Activated CD4-positive, alpha-beta T cell treated with anti-CD3 and anti-CD28 coated beads for 36 hours (primary cell): ENCODE data around the gene RNASE8. TPM values are rescaled to one million over a fixed set of nuclear protein-coding genes. Genes with fewer than 3 reads are reported as not detected.

Source experiments
- ATAC-seq: fragments of 200-7000 bp; cut with Tn5 transposase; one replicate; pipeline ENCODE4 v1.10.0; 2021; ENCODE audit warnings: mild to moderate bottlenecking, moderate library complexity
- CTCF ChIA-PET: fragments of 350-600 bp; sonication (Branson Sonifier 250); formaldehyde crosslinking; loops from one replicate; lab custom pipeline; 2021; ENCODE audit warnings: antibody characterized with exemption; lab: Charles Lee
- POLR2A ChIA-PET: fragments of 350-600 bp; sonication (Branson Sonifier 250); formaldehyde crosslinking; loops from one replicate; lab custom pipeline; 2021; ENCODE audit warnings: antibody characterized with exemption, inconsistent platforms; lab: Charles Lee
- DNase-seq: peaks from one replicate; pipeline ENCODE4 v3.0.0-alpha.2; 2020
- H3K27ac Mint-ChIP-seq: one replicate; pipeline ENCODE4 v1.8.0; 2021; ENCODE audit warnings: mixed read lengths
- H3K27me3 Mint-ChIP-seq: one replicate; pipeline ENCODE4 v1.8.0; 2021; ENCODE audit warnings: mixed read lengths
- H3K36me3 Mint-ChIP-seq: one replicate; pipeline ENCODE4 v1.8.0; 2021; ENCODE audit warnings: low read depth, mixed read lengths
- H3K4me1 Mint-ChIP-seq: one replicate; pipeline ENCODE4 v1.8.0; 2021; ENCODE audit warnings: mixed read lengths
- H3K4me3 Mint-ChIP-seq: one replicate; pipeline ENCODE4 v1.8.0; 2021; ENCODE audit warnings: mild to moderate bottlenecking, moderate library complexity, mixed read lengths
- H3K9me3 Mint-ChIP-seq: one replicate; pipeline ENCODE4 v1.8.0; 2021; ENCODE audit warnings: low read depth, mixed read lengths
- intact Hi-C, 2 experiments: fragments of 100-400 bp; cut with DNase I in 1 of 2; cut with micrococcal nuclease in 1 of 2; formaldehyde crosslinking; loops; one replicate each; pipeline versions ENCODE4 v1.14.2 to v1.15.1; 2022 to 2024; cut with DNase I, micrococcal nuclease
- total RNA-seq, 2 experiments: library from RNA; stranded (reverse); gene quantifications; one replicate each; pipeline ENCODE4 v1.2.3, GENCODE V29; 2021

RNASE8 gene
- total RNA-seq, 2 experiments from 2014 or later = not detected

DNA sequence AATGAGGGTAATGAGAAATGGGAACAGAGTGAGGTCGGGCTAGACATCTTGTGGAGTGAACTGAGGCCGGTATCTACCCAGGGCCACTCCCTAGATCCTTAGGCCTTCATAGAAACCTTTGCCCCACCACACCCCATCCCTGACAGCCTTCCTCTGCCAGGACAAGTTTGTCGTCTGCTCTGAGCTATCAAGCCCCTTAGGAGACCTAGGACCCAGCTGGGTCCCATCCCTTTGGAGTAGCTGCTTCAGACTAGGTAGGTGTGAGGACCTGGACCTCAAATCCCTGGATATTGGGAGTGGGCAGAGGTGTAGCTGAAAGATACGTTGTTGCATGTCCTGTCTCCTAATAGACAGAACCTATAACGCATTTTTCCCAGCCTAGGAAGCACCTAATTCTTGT is 43.3 kb downstream of the RNASE8 start, which contains the start of gene TMEM253:
TMEM253 (plus strand) TSS at position 136 of the 400 bp plus-strand sequence. CDS start 278 bp downstream, outside the sequence.
- intact Hi-C loops = loop anchor here (5.0 kb wide), 3 partner anchors 356 to 644 kb away; partner anchors contain the start of genes APEX1 (in 1 of the 2), CHD8 (in 1 of the 2) and PIP4P1 (in 1 of the 2)
- no peaks in the 10 kb centered on the region for H3K9me3 Mint-ChIP-seq
- H3K27ac Mint-ChIP-seq = no peak within 1 kb of the TSS
- no peak for DNase-seq
- H3K36me3 Mint-ChIP-seq = no peaks in the 10 kb centered on the region
- H3K4me3 Mint-ChIP-seq = peak within 1 kb of the TSS; percentile 75
- H3K27me3 Mint-ChIP-seq = no peaks in the 10 kb centered on the region
- ChIA-PET CTCF (interaction anchor here (0.6 to 6.1 kb wide), 5 partner anchors 8 to 98 kb away, joined by 3 to 66 read pairs (median 15); no protein-coding TSS in a partner anchor), POLR2A (no interaction called here)
- ATAC-seq = no peak
- peaks cover 40% of the 10 kb centered on the region for H3K4me1 Mint-ChIP-seq

DNA sequence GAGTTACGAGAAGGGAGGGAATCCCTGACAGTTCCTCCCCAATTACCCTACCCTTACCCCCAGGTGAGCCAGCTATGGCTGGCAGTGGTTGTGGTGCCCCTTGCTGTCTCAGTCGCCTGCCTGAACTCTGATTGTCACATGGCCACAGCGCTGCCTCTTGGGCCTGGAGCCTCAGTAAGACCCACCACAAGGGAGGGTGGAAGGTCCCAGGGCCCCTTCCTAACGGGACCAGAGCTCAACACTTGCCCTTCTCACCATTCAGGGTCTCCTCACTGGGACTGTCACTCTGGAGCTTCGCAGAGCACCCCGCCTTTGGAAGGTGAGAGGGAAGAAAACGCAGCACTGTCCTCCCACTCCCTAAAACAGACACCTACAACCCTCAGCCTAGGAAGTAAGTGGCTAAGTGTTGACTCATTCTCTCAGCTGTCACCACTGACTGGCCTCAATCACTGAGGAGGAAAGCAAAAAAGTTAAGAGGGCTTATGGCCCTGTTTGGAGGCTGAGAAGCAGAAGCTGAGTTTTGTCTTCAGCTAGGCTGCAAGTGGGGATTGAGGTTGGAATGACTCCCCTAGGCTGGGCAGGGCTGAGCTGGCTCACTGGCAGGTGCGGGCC is 44.3 kb downstream of the RNASE8 start:
- peak overlapping the region; percentile 83 for H3K4me3 Mint-ChIP-seq
- peak overlapping the region; percentile 33 for H3K27ac Mint-ChIP-seq
- H3K9me3 Mint-ChIP-seq = no peaks in the 10 kb centered on the region
- ATAC-seq (no peak), DNase-seq (no peak)
- peaks cover 45% of the 10 kb centered on the region for H3K4me1 Mint-ChIP-seq
- H3K36me3 Mint-ChIP-seq = no peaks in the 10 kb centered on the region
- ChIA-PET CTCF (interaction anchor here (0.7 to 6.1 kb wide), 9 partner anchors 9 to 97 kb away, joined by 3 to 111 read pairs (median 15); no protein-coding TSS in a partner anchor), POLR2A (interaction anchor here (0.6 to 1.1 kb wide), 3 partner anchors 114 to 282 kb away, joined by 3 read pairs; partner anchors contain the start of gene SUPT16H)
- intact Hi-C loops = loop anchor here (2.0 to 5.0 kb wide), 4 partner anchors 355 to 759 kb away; partner anchors contain the start of genes APEX1 (in 1 of the 2), CHD8 (in 1 of the 2), PARP2 (in 1 of the 2) and PIP4P1 (in 1 of the 2)
- no peaks in the 10 kb centered on the region for H3K27me3 Mint-ChIP-seq

DNA sequence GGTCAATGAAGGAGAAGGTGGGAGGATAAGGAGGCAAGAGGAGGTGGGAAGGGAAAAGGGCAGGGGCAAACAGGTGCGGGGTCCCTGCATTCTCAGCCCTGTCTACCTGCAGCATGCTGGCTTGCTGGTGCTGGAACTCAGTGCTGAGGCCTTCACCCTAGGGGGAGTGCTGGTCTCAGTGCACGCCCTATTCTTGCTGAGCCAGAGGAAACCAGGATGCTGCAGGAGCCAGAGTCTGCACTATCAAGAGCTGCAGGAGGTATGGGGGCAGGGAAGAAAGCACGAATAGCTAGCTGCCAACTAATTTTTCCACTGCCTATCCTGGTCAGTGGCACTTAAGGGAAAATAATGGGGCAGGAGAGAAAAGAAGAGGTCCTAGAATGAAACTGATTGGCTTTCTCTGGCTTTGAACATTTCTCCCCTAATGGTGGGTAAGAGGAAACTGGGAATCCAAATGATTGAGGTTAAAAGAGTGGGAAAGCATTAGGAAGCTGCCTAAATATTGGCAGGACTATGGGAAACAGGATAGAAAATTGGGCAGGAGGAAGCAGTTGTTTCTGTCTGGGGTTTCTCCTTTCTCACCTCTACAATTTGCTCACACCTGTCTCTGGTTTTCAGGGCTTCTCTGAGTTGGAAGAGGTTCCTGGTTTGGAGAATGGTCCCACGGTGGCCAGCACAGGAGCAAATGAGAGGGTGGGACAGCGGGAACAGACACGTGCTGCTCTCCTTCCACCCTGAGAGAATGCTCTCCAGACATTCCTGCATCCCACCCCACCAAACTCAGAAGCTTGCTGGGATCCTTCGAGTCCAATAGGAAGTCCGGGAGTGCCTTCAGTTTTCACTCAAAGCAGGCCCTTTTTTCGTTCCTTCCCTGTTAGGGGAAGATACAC is 45.1 kb downstream of the RNASE8 start:
- Mint-ChIP-seq H3K27me3 (no peaks in the 10 kb centered on the region), H3K27ac (peak overlapping the region; percentile 98), H3K36me3 (no peaks in the 10 kb centered on the region), H3K9me3 (no peaks in the 10 kb centered on the region), H3K4me1 (peaks cover 41% of the 10 kb centered on the region), H3K4me3 (peak overlapping the region; percentile 83)
- DNase-seq (no peak), ATAC-seq (no peak)
- CTCF ChIA-PET = interaction anchor here (0.7 to 6.1 kb wide), 22 partner anchors 9 to 1586 kb away, joined by 3 to 111 read pairs (median 5); partner anchors contain the start of gene TPPP2
- POLR2A ChIA-PET = interaction anchor here (0.6 to 1.1 kb wide), 3 partner anchors 89 to 281 kb away, joined by 3 read pairs; partner anchors contain the start of gene SUPT16H
- intact Hi-C loops = loop anchor here (1.0 to 5.0 kb wide), 7 partner anchors 15 to 760 kb away; partner anchors contain the start of genes APEX1 (in 1 of the 2), CHD8 (in 1 of the 2), PARP2 (in 1 of the 2) and PIP4P1 (in 1 of the 2)

DNA sequence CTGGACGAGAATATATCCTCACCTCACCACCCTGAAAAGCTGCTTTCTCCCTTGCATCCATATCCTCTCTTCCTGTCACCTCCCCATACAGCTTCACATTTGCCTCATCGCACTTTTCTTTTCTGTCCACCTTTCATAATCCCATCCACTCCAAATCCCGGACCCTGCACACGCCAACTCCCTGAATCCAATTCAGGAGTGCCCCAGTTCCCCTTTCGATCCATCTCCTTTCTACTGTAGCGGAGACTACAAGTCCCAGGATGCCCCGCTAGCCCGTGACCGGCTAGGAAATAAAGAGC is 45.7 kb downstream of the RNASE8 start:
- intact Hi-C loops = loop anchor here (1.0 to 5.0 kb wide), 7 partner anchors 16 to 761 kb away; partner anchors contain the start of genes APEX1 (in 1 of the 2), CHD8 (in 1 of the 2), PARP2 (in 1 of the 2) and PIP4P1 (in 1 of the 2)
- Mint-ChIP-seq H3K4me3 (peak overlapping the region; percentile 83), H3K27me3 (no peaks in the 10 kb centered on the region), H3K27ac (peak overlapping the region; percentile 98), H3K4me1 (peaks cover 41% of the 10 kb centered on the region), H3K36me3 (no peaks in the 10 kb centered on the region), H3K9me3 (no peaks in the 10 kb centered on the region)
- ChIA-PET POLR2A (interaction anchor here (1.0 to 1.3 kb wide), 2 partner anchors 89 to 353 kb away, joined by 3 to 5 read pairs; partner anchors contain the start of gene CHD8), CTCF (interaction anchor here (0.6 to 6.1 kb wide), 22 partner anchors 8 to 1585 kb away, joined by 3 to 111 read pairs (median 5); partner anchors contain the start of gene TPPP2)
- ATAC-seq (no peak), DNase-seq (no peak)

DNA sequence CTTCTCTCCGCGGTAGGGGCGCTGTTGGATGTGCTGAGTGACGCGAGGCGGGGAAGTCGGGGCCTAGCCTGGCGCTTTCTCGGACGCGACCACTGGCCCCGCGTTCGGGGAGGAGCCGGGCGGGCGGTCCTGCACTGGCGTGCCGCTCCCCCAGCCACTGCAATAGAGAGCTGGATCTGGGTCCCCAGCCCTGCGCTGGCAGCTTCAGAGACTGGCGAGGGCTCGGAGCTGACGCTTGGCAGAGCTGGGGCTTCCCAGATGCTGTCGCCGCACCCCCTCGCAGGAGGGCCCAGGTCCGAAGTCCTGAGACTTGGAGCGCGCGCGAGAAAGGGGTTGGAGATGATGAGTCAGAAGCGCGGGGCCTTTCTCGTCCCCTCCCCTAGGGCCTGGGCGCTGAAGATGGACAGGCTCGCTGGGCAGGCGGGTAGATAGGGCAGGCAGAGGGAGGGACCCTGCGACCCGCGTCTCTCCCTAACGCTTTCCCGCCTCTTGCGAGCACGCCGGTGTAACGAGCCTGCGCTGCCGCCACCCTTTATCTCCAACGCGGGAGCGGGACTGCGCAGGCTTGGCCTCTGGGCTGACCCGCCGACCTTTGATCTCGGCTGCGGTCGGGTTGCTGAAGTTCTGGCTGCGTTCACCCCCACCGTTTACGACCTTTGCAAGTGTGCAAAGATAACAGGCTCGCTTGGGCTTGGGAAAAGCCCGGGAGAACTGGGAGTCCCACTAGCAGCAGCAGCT is 46.3 kb downstream of the RNASE8 start:
- H3K27me3 Mint-ChIP-seq = no peaks in the 10 kb centered on the region
- DNase-seq = peak; percentile 97
- peak overlapping the region; percentile 98 for H3K27ac Mint-ChIP-seq
- POLR2A ChIA-PET = interaction anchor here (0.5 to 1.6 kb wide), 5 partner anchors 12 to 352 kb away, joined by 3 to 14 read pairs (median 3); partner anchors contain the start of gene CHD8
- peaks cover 38% of the 10 kb centered on the region for H3K4me1 Mint-ChIP-seq
- peak overlapping the region; percentile 83 for H3K4me3 Mint-ChIP-seq
- CTCF ChIA-PET = interaction anchor here (0.5 to 6.1 kb wide), 36 partner anchors 8 to 1585 kb away, joined by 3 to 111 read pairs (median 5); partner anchors contain the start of genes ARHGEF40, RNASE4 and SLC39A2
- no peaks in the 10 kb centered on the region for H3K9me3 Mint-ChIP-seq
- peak; percentile 88 for ATAC-seq
- intact Hi-C loops = loop anchor here (1.0 to 5.0 kb wide), 14 partner anchors 12 to 761 kb away; partner anchors contain the start of genes APEX1 (in 1 of the 2), CHD8 (in 1 of the 2), HNRNPC (in 1 of the 2) and METTL17 (in 1 of the 2)
- H3K36me3 Mint-ChIP-seq = no peaks in the 10 kb centered on the region

DNA sequence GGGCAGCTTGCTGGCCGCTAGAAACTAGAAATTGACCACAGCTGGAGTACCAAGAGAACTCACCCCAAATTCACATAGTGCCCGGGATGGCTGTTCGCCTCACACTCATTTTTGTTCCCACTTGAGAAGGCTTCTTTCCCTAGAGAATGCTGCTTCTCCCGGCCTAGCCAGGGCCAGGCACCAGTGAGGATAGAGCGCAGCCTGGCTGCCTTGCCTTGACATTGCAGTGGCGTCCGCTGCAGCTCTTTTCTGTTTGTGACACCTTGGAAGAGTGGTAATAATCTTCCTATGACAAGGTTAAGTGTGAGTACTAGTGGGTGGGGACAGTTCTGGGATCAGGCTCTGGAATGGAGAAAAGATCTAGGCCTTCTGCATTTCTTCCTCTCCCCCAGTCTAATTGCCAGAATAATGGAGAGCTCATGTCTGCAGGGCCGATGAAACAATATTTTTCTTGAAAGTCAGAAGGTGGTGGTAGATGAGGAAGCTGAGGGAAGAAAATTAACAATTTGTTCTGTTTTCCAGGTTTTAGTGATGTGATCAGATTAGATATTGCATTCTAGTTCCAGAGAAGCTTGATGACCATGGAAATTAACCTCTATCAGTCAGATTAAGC is 46.9 kb downstream of the RNASE8 start:
- ATAC-seq = peak; percentile 55
- Mint-ChIP-seq H3K27ac (peak overlapping the region; percentile 98), H3K36me3 (no peaks in the 10 kb centered on the region), H3K9me3 (no peaks in the 10 kb centered on the region), H3K4me3 (peak overlapping the region; percentile 83), H3K27me3 (no peaks in the 10 kb centered on the region), H3K4me1 (peaks cover 38% of the 10 kb centered on the region)
- intact Hi-C loops = loop anchor here (1.0 to 5.0 kb wide), 10 partner anchors 12 to 647 kb away; partner anchors contain the start of genes APEX1 (in 1 of the 2), CHD8 (in 1 of the 2), HNRNPC (in 1 of the 2) and METTL17 (in 1 of the 2)
- peak; percentile 85 for DNase-seq
- CTCF ChIA-PET = interaction anchor here (0.5 to 6.1 kb wide), 36 partner anchors 9 to 771 kb away, joined by 3 to 111 read pairs (median 4); partner anchors contain the start of genes ARHGEF40, RNASE4 and SLC39A2
- POLR2A ChIA-PET = interaction anchor here (0.8 to 1.6 kb wide), 6 partner anchors 12 to 352 kb away, joined by 3 to 14 read pairs (median 4); partner anchors contain the start of gene CHD8

DNA sequence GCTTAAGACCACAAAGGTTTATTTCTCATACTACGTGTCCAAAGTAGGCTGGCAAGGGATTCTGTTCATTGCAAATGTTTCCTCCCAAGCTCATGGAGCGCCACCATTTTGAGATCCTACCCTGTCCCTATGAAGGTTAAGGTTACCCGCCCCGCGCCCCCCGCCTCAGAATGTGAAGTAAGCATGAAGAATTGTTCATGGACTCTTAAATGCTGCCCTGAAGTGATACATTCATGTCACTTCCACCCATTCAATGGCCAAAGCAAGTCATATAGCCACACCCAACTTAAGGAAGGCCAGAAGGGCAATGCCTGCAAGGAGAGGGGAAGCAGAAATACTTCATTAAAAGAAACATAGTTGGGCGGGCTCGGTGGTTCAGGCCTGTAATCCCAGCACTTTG is 47.5 kb downstream of the RNASE8 start:
- Mint-ChIP-seq H3K27ac (no peak overlapping the region), H3K4me1 (peaks cover 40% of the 10 kb centered on the region), H3K4me3 (peak overlapping the region; percentile 83), H3K9me3 (no peaks in the 10 kb centered on the region), H3K36me3 (no peaks in the 10 kb centered on the region), H3K27me3 (no peaks in the 10 kb centered on the region)
- POLR2A ChIA-PET = interaction anchor here (0.8 to 1.6 kb wide), 5 partner anchors 13 to 277 kb away, joined by 3 to 14 read pairs (median 4); no protein-coding TSS in a partner anchor
- no peak for DNase-seq
- no peak for ATAC-seq
- CTCF ChIA-PET = interaction anchor here (0.7 to 6.1 kb wide), 27 partner anchors 10 to 634 kb away, joined by 3 to 111 read pairs (median 5); partner anchors contain the start of genes ARHGEF40 and SLC39A2
- intact Hi-C loops = loop anchor here in 1 of 2 experiments (2.0 kb wide), 1 partner anchor 422 kb away; no protein-coding TSS in a partner anchor

DNA sequence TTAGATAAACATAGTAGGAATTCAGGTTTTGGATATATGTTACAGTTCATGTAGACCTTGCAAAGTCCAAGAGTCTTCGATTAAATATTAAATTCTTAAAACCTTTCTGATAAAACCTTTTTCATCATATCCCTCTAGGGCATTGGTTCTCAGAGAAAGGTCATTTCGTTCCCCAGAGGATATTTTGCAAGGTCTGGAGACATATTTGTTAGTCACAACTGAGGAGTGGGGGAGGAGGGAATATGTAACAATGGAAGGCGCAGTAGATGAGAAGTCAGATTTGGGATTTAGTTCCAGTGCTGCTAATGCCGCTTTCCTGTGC is 48.5 kb downstream of the RNASE8 start:
- ATAC-seq (no peak), DNase-seq (no peak)
- CTCF ChIA-PET = interaction anchor here (0.6 to 6.1 kb wide), 12 partner anchors 9 to 213 kb away, joined by 3 to 111 read pairs (median 18); no protein-coding TSS in a partner anchor
- Mint-ChIP-seq H3K27ac (no peak overlapping the region), H3K9me3 (no peaks in the 10 kb centered on the region), H3K4me3 (no peak overlapping the region), H3K36me3 (no peaks in the 10 kb centered on the region), H3K4me1 (peaks cover 45% of the 10 kb centered on the region), H3K27me3 (no peaks in the 10 kb centered on the region)
- intact Hi-C loops = loop anchor here in 1 of 2 experiments (2.0 kb wide), 1 partner anchor 37 kb away; no protein-coding TSS in a partner anchor
- POLR2A ChIA-PET = no interaction called here

DNA sequence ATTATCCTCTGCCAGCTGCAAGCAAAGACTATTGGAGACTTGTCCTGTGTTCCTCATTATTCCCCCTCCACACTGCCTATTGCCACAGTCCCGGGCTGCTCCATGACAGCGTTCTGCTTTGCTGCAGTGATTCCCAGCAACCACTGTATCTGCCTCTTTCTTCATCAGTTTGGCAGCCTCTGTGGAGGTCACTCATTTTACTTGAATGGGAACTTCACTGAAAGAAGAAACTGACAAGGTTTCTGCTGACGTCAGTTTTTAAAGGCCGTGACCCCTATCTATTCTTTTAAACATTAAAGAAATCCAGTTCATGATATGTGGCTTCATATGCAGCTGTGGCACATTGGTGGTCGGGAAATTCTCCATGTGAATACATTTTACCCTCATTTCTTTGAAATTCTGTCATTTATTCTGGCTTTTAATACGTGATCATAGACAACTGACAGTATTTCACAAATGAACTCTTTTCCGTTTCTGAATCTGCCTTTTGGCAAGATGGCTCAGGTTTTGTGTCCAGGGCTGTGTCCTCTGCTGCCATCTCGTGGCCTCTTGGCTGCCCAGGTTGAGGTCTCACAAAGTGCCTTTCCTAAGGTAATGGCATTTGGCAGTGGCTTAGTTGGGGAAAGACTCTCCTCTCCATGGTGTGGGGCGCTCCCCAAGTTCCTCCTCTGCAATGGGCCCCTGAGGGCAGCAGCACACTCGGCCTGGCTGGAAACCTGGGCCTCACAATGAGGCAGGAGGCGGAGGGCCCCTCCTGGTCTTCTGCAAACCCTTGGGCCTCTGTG is 49.1 kb downstream of the RNASE8 start:
- ChIA-PET POLR2A (no interaction called here), CTCF (interaction anchor here (0.7 to 6.1 kb wide), 9 partner anchors 9 to 111 kb away, joined by 3 to 111 read pairs (median 30); no protein-coding TSS in a partner anchor)
- Mint-ChIP-seq H3K27ac (no peak overlapping the region), H3K36me3 (no peaks in the 10 kb centered on the region), H3K9me3 (no peaks in the 10 kb centered on the region), H3K4me3 (no peak overlapping the region), H3K4me1 (peaks cover 44% of the 10 kb centered on the region), H3K27me3 (no peaks in the 10 kb centered on the region)
- ATAC-seq (no peak), DNase-seq (peak; percentile 90)
- intact Hi-C loops = loop anchor here in 1 of 2 experiments (2.0 kb wide), 1 partner anchor 38 kb away; no protein-coding TSS in a partner anchor
